Measurements from ENCODE around the gene C1orf198. TPM values are rescaled to one million over a fixed set of nuclear protein-coding genes. Genes with fewer than 3 reads are reported as not detected.

The C1orf198 gene
- total RNA-seq, 1 donor from 2014 or later = 48.5 TPM

GRCh38 chr1:230819976-230820375 is 48.3 kb downstream of the C1orf198 start:
- Mint-ChIP-seq H3K4me3 (no peak overlapping the region), H3K4me1 (peaks cover 13% of the 10 kb centered on the region), H3K9me3 (no peaks in the 10 kb centered on the region), H3K27ac (no peak overlapping the region), H3K27me3 (ENCODE audit: insufficient read depth, low read depth) (peaks cover 13% of the 10 kb centered on the region), H3K36me3 (no peaks in the 10 kb centered on the region)
- DNase-seq (ENCODE audit: low spot score) = no peak
- Histone ChIP-seq H3K9me3 (ENCODE audit: low read depth) (no peaks in the 10 kb centered on the region), H2AFZ (replicated peaks) (no peak overlapping the region), H4K20me1 (ENCODE audit: low read depth) (no peaks in the 10 kb centered on the region), H3K4me1 (no peaks in the 10 kb centered on the region), H3K4me2 (no peak overlapping the region), H3K9ac (no peak overlapping the region), H3K36me3 (no peaks in the 10 kb centered on the region), H3F3A (ENCODE audit: low read depth) (no peaks in the 10 kb centered on the region), H3K4me3 (no peak overlapping the region), H3K79me2 (ENCODE audit: low read depth) (no peaks in the 10 kb centered on the region), H3K27ac (no peak overlapping the region), H3K27me3 (no peaks in the 10 kb centered on the region)
- TF ChIP-seq, protein P1, sequence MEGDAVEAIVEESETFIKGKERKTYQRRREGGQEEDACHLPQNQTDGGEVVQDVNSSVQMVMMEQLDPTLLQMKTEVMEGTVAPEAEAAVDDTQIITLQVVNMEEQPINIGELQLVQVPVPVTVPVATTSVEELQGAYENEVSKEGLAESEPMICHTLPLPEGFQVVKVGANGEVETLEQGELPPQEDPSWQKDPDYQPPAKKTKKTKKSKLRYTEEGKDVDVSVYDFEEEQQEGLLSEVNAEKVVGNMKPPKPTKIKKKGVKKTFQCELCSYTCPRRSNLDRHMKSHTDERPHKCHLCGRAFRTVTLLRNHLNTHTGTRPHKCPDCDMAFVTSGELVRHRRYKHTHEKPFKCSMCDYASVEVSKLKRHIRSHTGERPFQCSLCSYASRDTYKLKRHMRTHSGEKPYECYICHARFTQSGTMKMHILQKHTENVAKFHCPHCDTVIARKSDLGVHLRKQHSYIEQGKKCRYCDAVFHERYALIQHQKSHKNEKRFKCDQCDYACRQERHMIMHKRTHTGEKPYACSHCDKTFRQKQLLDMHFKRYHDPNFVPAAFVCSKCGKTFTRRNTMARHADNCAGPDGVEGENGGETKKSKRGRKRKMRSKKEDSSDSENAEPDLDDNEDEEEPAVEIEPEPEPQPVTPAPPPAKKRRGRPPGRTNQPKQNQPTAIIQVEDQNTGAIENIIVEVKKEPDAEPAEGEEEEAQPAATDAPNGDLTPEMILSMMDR (IDR thresholded peaks at IDR 0.05) = no peak
- TF ChIP-seq EZH2phosphoT487 (IDR thresholded peaks at IDR 0.05) = no peak
- TF ChIP-seq EZH2 (IDR thresholded peaks at IDR 0.05) = no peak

- Mint-ChIP-seq H3K9me3 (no peaks in the 10 kb centered on the region), H3K36me3 (no peaks in the 10 kb centered on the region), H3K27me3 (ENCODE audit: insufficient read depth, low read depth) (peaks cover 13% of the 10 kb centered on the region), H3K4me1 (peaks cover 13% of the 10 kb centered on the region), H3K27ac (peak overlapping the region; percentile 22), H3K4me3 (no peak overlapping the region)
- H3K27me3 ChIP-seq = no peaks in the 10 kb centered on the region
- no peaks in the 10 kb centered on the region for H3K79me2 ChIP-seq (ENCODE audit: low read depth)
- H4K20me1 ChIP-seq (ENCODE audit: low read depth) = no peaks in the 10 kb centered on the region
- no peaks in the 10 kb centered on the region for H3K4me1 ChIP-seq
- H3F3A ChIP-seq (ENCODE audit: low read depth) = no peaks in the 10 kb centered on the region
- no peak overlapping the region for H3K27ac ChIP-seq
- H2AFZ ChIP-seq (replicated peaks) = no peak overlapping the region
- TF ChIP-seq EZH2 (IDR thresholded peaks at IDR 0.05) = no peak
- no peak for TF ChIP-seq EZH2phosphoT487 (IDR thresholded peaks at IDR 0.05)
- TF ChIP-seq, protein P1 (IDR thresholded peaks at IDR 0.05) = no peak
- H3K36me3 ChIP-seq = no peaks in the 10 kb centered on the region
- H3K9me3 ChIP-seq (ENCODE audit: low read depth) = no peaks in the 10 kb centered on the region
- no peak overlapping the region for H3K9ac ChIP-seq
- no peak overlapping the region for H3K4me2 ChIP-seq
- no peak for DNase-seq (ENCODE audit: low spot score)
- no peak overlapping the region for H3K4me3 ChIP-seq
Observed at GRCh38 chr1:230818901-230819300, 49.4 kb downstream of the C1orf198 start.

DNA sequence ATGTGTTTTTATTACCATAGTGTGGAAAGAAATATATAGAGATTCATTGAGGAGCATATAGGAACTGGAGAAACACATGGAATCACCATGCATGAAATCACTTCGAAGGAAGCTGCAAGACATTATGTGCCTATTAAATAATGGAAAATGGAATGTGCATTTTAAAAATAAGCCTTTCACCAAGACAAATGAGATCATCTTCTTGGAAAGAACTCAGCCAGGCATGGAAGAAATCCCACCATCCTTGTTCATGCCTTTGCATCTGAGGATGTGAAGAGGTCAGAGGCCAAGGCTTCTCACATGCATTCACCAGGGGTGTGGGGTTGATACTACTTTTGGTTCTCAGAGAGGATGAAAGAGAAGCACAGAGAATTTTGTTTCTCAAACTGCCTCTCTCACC is 50.0 kb downstream of the C1orf198 start:
- Histone ChIP-seq H3K4me3 (no peak overlapping the region), H3K9ac (no peak overlapping the region), H2AFZ (replicated peaks) (no peak overlapping the region), H3K36me3 (no peaks in the 10 kb centered on the region), H3K79me2 (ENCODE audit: low read depth) (no peaks in the 10 kb centered on the region), H3K9me3 (ENCODE audit: low read depth) (peaks cover 3% of the 10 kb centered on the region), H3K27ac (no peak overlapping the region), H3F3A (ENCODE audit: low read depth) (no peaks in the 10 kb centered on the region), H4K20me1 (ENCODE audit: low read depth) (no peaks in the 10 kb centered on the region), H3K27me3 (no peaks in the 10 kb centered on the region), H3K4me2 (no peak overlapping the region), H3K4me1 (no peaks in the 10 kb centered on the region)
- H3K36me3 Mint-ChIP-seq = no peaks in the 10 kb centered on the region
- H3K4me1 Mint-ChIP-seq = peaks cover 13% of the 10 kb centered on the region
- H3K4me3 Mint-ChIP-seq = no peak overlapping the region
- H3K27ac Mint-ChIP-seq = no peak overlapping the region
- H3K27me3 Mint-ChIP-seq (ENCODE audit: insufficient read depth, low read depth) = peaks cover 13% of the 10 kb centered on the region
- DNase-seq (ENCODE audit: low spot score) = no peak
- no peaks in the 10 kb centered on the region for H3K9me3 Mint-ChIP-seq
- TF ChIP-seq EZH2phosphoT487 (IDR thresholded peaks at IDR 0.05) (no peak), EZH2 (IDR thresholded peaks at IDR 0.05) (no peak)
- TF ChIP-seq, protein P1 (IDR thresholded peaks at IDR 0.05) = no peak

Data from neural progenitor cell (in vitro differentiated cells).